Tibial nerve (tissue), 4 donors: ENCODE measurements around the gene STAM2. TPM values are rescaled to one million over a fixed set of nuclear protein-coding genes. Genes with fewer than 3 reads are reported as not detected.

Experiments
- DNase-seq, 2 donors: peaks; one replicate each; pipeline ENCODE4 v3.0.0-alpha.2; 2019; ENCODE audit warnings: low spot score in 2 of 2
- H3K27ac ChIP-seq, 4 donors: fragments of 200-600 bp; sonication (generic) in 3 of 4; one replicate each; pipeline ENCODE4 v1.5.1; 2017 to 2019; ENCODE audit warnings: mild to moderate bottlenecking in 1 of 4
- H3K27me3 ChIP-seq, 2 donors: fragments of 200-600 bp; sonication (generic) in 1 of 2; one replicate each; pipeline versions ENCODE4 v1.5.1 to v1.6.0; 2017 to 2019
- H3K36me3 ChIP-seq, 3 donors: fragments of 200-600 bp; sonication (generic); one replicate each; pipeline ENCODE4 v1.5.1; 2018 to 2019
- H3K4me1 ChIP-seq, 4 donors: fragments of 200-600 bp; sonication (generic) in 3 of 4; one replicate each; pipeline ENCODE4 v1.5.1; 2017 to 2019
- H3K4me3 ChIP-seq, 4 donors: fragments of 200-600 bp; sonication (generic) in 3 of 4; one replicate each; pipeline ENCODE4 v1.5.1; 2017 to 2019; ENCODE audit warnings: mild to moderate bottlenecking in 1 of 4, moderate library complexity in 1 of 4
- H3K9me3 ChIP-seq, 4 donors: fragments of 200-600 bp; sonication (generic) in 3 of 4; one replicate each; pipeline ENCODE4 v1.5.1; 2017 to 2019
- CTCF ChIP-seq, 5 experiments: fragments of 200-600 bp in 3 of 5; fragments of 450-650 bp in 2 of 5; sonication (generic) in 3 of 5; IDR thresholded peaks; one replicate each; pipeline ENCODE4 v1.5.1; 2016 to 2019; ENCODE audit warnings: antibody characterized with exemption in 5 of 5, mild to moderate bottlenecking in 3 of 5, moderate library complexity in 2 of 5
- EP300 ChIP-seq, 2 donors: sonication (generic); formaldehyde crosslinking; IDR thresholded peaks; one replicate each; pipeline ENCODE4 v1.6.1; 2017; ENCODE audit warnings: antibody characterized with exemption in 2 of 2, mild to moderate bottlenecking in 1 of 2
- POLR2A ChIP-seq, 2 donors: fragments of 450-650 bp; IDR thresholded peaks; one replicate each; pipeline ENCODE4 v1.6.1; 2017; ENCODE audit warnings: antibody characterized with exemption in 2 of 2, mild to moderate bottlenecking in 2 of 2, moderate library complexity in 2 of 2
- WGBS, 2 donors: methylation state at CpG; one replicate each; pipeline ENCODE4 v1.1.5; 2018; 5-methylcytosine and 5-hydroxymethylcytosine counted together
- small RNA-seq: library from RNA; depleted of rRNA; stranded (forward); fragments of <200 nt; gene quantifications from one replicate; pipeline ENCODE3, GENCODE V24; 2016
- total RNA-seq, 4 donors: library from RNA; depleted of rRNA; stranded (reverse); fragments of >200 nt; gene quantifications; one replicate each; pipeline ENCODE4 v1.1.0, GENCODE V29; 2016

STAM2 gene
- total RNA-seq, 4 donors from 2014 or later, result 18.9 to 45.4 (median 31.7) TPM

GRCh38 chr2:152071092-152071491 is 104.5 kb downstream of the STAM2 start:
- no peaks in the 10 kb centered on the region for H3K4me1 ChIP-seq
- no peak for DNase-seq
- 51 to 62% methylated on average over 1 of the region's 1 CpG for WGBS, 2 donors
- TF ChIP-seq CTCF (IDR thresholded peaks at IDR 0.05) (no peak), POLR2A (IDR thresholded peaks at IDR 0.05) (no peak), EP300 (IDR thresholded peaks at IDR 0.05) (no peak)
- H3K4me3 ChIP-seq, result no peak overlapping the region
- H3K36me3 ChIP-seq, result no peaks in the 10 kb centered on the region
- no peak overlapping the region for H3K27ac ChIP-seq
- no peaks in the 10 kb centered on the region for H3K9me3 ChIP-seq
- no peaks in the 10 kb centered on the region for H3K27me3 ChIP-seq

GRCh38 chr2:152068226-152068625 is 107.3 kb downstream of the STAM2 start:
- TF ChIP-seq CTCF (IDR thresholded peaks at IDR 0.05) (no peak), POLR2A (IDR thresholded peaks at IDR 0.05) (no peak), EP300 (IDR thresholded peaks at IDR 0.05) (no peak)
- WGBS, 2 donors, result 63 to 66% methylated on average over 2 of the region's 2 CpGs
- peaks cover 0 to 8% (median 0%) of the 10 kb centered on the region in 4 donors for H3K4me1 ChIP-seq
- no peaks in the 10 kb centered on the region for H3K27me3 ChIP-seq
- H3K4me3 ChIP-seq, result no peak overlapping the region
- no peak for DNase-seq
- H3K27ac ChIP-seq, result no peak overlapping the region
- H3K36me3 ChIP-seq, result no peaks in the 10 kb centered on the region
- H3K9me3 ChIP-seq, result no peaks in the 10 kb centered on the region

DNA sequence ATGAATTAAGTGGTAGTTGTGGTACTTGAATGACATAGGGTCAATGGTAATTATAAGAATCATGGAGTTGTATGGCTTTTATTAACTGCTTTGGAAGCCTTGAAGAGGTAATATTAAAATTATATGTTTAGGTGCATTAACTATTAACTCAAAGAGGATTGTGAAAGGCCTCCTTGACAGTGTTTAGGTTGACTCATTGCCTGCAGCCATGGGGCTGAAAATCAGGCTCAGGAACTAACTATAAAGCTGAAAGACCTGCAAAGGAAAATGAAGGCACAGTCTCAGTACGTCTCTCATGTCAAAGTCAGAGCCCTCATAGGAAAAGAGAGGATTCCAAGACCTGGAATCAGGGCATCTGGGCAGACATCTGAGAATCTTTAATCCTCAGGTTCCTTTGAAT is 107.7 kb downstream of the STAM2 start:
- no peak overlapping the region for H3K27ac ChIP-seq
- TF ChIP-seq POLR2A (IDR thresholded peaks at IDR 0.05) (no peak), CTCF (IDR thresholded peaks at IDR 0.05) (no peak), EP300 (IDR thresholded peaks at IDR 0.05) (no peak)
- WGBS, 2 donors, result 83 to 88% methylated on average over 1 of the region's 1 CpG
- H3K9me3 ChIP-seq, result no peaks in the 10 kb centered on the region
- H3K36me3 ChIP-seq, result no peaks in the 10 kb centered on the region
- H3K4me1 ChIP-seq, result peaks cover 0 to 12% (median 0%) of the 10 kb centered on the region in 4 donors
- H3K4me3 ChIP-seq, result no peak overlapping the region
- H3K27me3 ChIP-seq, result no peaks in the 10 kb centered on the region
- DNase-seq, result no peak

Small RNA genes within 50 kb of the gene (small RNA-seq; reads per million reads assigned to genes)
- gene RPL30P2, result not detected

Other genes starting within 250 kb of the STAM2 start
- 1 to 10 TPM; 3.5 to 4.8 (median 4.3) TPM for gene CACNB4, start 76.7 kb downstream of the STAM2 start, total RNA-seq
- gene FMNL2, start 159.4 kb upstream of the STAM2 start, total RNA-seq, result 100 to 1,000 TPM in 2 of 4 donors, 10 to 100 TPM in 2; 94.5 to 131 (median 98.1) TPM